Measurements from ENCODE around the gene ZBTB7C.

ZBTB7C gene

GRCh38 chr18:48042431-48042830 lies 366.8 kb downstream of the ZBTB7C start:
- no peaks in the 10 kb centered on the region for H3K27me3 ChIP-seq (ENCODE audit: insufficient read depth, low read length, poor library complexity, severe bottlenecking)
- no peak overlapping the region for H3K4me2 ChIP-seq (ENCODE audit: low read depth, low read length, poor library complexity, severe bottlenecking)
- no peak overlapping the region for H3K4me3 ChIP-seq (ENCODE audit: low read length, poor library complexity, severe bottlenecking)
- no peaks in the 10 kb centered on the region for H3K79me2 ChIP-seq (ENCODE audit: insufficient read depth, low read length)
- H3K4me1 ChIP-seq (ENCODE audit: insufficient read depth, low read length, poor library complexity, severe bottlenecking), result no peaks in the 10 kb centered on the region
- H2AFZ ChIP-seq (ENCODE audit: low read length), result no peak overlapping the region
- H3K9me3 ChIP-seq (ENCODE audit: insufficient read depth, low read depth, low read length), result no peaks in the 10 kb centered on the region
- no peaks in the 10 kb centered on the region for H3K9me2 ChIP-seq (replicated peaks; ENCODE audit: low read depth, low read length)
- TF ChIP-seq EZH2phosphoT487 (IDR thresholded peaks at IDR 0.05; ENCODE audit: borderline replicate concordance) (no peak), CTCF (conservative IDR thresholded peaks at IDR 0.05; ENCODE audit: low read length) (no peak)
- no peaks in the 10 kb centered on the region for H3K36me3 ChIP-seq (ENCODE audit: insufficient read depth, low read length)
- H3K9ac ChIP-seq (ENCODE audit: low read depth, low read length, poor library complexity, severe bottlenecking), result no peak overlapping the region
- H3F3A ChIP-seq (ENCODE audit: low read depth), result no peaks in the 10 kb centered on the region
- no peaks in the 10 kb centered on the region for H4K20me1 ChIP-seq (ENCODE audit: insufficient read depth, low read length, poor library complexity, severe bottlenecking)

- H3F3A ChIP-seq (ENCODE audit: low read depth), result no peaks in the 10 kb centered on the region
- H3K27me3 ChIP-seq (ENCODE audit: insufficient read depth, low read length, poor library complexity, severe bottlenecking), result no peaks in the 10 kb centered on the region
- no peak overlapping the region for H3K9ac ChIP-seq (ENCODE audit: low read depth, low read length, poor library complexity, severe bottlenecking)
- no peaks in the 10 kb centered on the region for H3K9me2 ChIP-seq (replicated peaks; ENCODE audit: low read depth, low read length)
- H3K4me3 ChIP-seq (ENCODE audit: low read length, poor library complexity, severe bottlenecking), result no peak overlapping the region
- no peaks in the 10 kb centered on the region for H3K9me3 ChIP-seq (ENCODE audit: insufficient read depth, low read depth, low read length)
- no peaks in the 10 kb centered on the region for H3K79me2 ChIP-seq (ENCODE audit: insufficient read depth, low read length)
- H2AFZ ChIP-seq (ENCODE audit: low read length), result no peak overlapping the region
- TF ChIP-seq EZH2phosphoT487 (IDR thresholded peaks at IDR 0.05; ENCODE audit: borderline replicate concordance), result no peak
- TF ChIP-seq CTCF (conservative IDR thresholded peaks at IDR 0.05; ENCODE audit: low read length), result no peak
- H4K20me1 ChIP-seq (ENCODE audit: insufficient read depth, low read length, poor library complexity, severe bottlenecking), result no peaks in the 10 kb centered on the region
- no peaks in the 10 kb centered on the region for H3K4me1 ChIP-seq (ENCODE audit: insufficient read depth, low read length, poor library complexity, severe bottlenecking)
- no peak overlapping the region for H3K4me2 ChIP-seq (ENCODE audit: low read depth, low read length, poor library complexity, severe bottlenecking)
- H3K36me3 ChIP-seq (ENCODE audit: insufficient read depth, low read length), result no peaks in the 10 kb centered on the region
Observed at GRCh38 chr18:48040457-48041110, 368.6 kb downstream of the ZBTB7C start.

- Histone ChIP-seq H3K9me2 (replicated peaks; ENCODE audit: low read depth, low read length) (no peaks in the 10 kb centered on the region), H3K9ac (ENCODE audit: low read depth, low read length, poor library complexity, severe bottlenecking) (no peak overlapping the region), H4K20me1 (ENCODE audit: insufficient read depth, low read length, poor library complexity, severe bottlenecking) (no peaks in the 10 kb centered on the region), H3K4me2 (ENCODE audit: low read depth, low read length, poor library complexity, severe bottlenecking) (no peak overlapping the region), H3K4me1 (ENCODE audit: insufficient read depth, low read length, poor library complexity, severe bottlenecking) (no peaks in the 10 kb centered on the region), H2AFZ (ENCODE audit: low read length) (no peak overlapping the region), H3F3A (ENCODE audit: low read depth) (no peaks in the 10 kb centered on the region), H3K79me2 (ENCODE audit: insufficient read depth, low read length) (no peaks in the 10 kb centered on the region), H3K9me3 (ENCODE audit: insufficient read depth, low read depth, low read length) (no peaks in the 10 kb centered on the region), H3K27me3 (ENCODE audit: insufficient read depth, low read length, poor library complexity, severe bottlenecking) (no peaks in the 10 kb centered on the region), H3K4me3 (ENCODE audit: low read length, poor library complexity, severe bottlenecking) (no peak overlapping the region), H3K36me3 (ENCODE audit: insufficient read depth, low read length) (no peaks in the 10 kb centered on the region)
- TF ChIP-seq EZH2phosphoT487 (IDR thresholded peaks at IDR 0.05; ENCODE audit: borderline replicate concordance) (no peak), CTCF (conservative IDR thresholded peaks at IDR 0.05; ENCODE audit: low read length) (no peak)
Observed at GRCh38 chr18:48039769-48040215, 369.4 kb downstream of the ZBTB7C start.

Measured in Loucy (cell line).